GM10847 (cell line): ENCODE results near the gene DDX31.

Source experiments
- POLR2A ChIP-seq: IDR thresholded peaks from 2 replicates; pipeline ENCODE4 v1.6.1; 2011; ENCODE audit not compliant: insufficient read length; ENCODE audit errors: extremely low read depth

DDX31 gene

DNA sequence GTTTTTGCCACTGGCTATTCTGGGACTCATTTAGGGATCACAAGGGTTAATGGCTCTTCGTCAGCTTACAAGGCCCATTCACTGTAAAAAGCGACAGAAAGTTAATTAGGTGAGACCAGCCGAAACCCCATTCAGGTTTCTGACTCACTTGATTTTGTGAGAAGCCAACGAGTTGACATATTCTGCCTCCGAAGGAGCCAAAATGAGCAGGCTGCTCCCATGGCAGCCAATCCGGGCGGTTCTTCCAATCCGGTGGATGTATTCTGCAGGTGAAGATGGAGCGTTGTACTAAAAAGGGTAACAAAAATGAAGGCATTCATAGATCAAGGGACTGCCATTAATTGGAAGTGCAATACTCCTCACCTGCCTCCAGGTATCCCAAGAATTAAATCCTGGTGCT is 39.7 kb downstream of the DDX31 start:
- no peak for TF ChIP-seq POLR2A

DNA sequence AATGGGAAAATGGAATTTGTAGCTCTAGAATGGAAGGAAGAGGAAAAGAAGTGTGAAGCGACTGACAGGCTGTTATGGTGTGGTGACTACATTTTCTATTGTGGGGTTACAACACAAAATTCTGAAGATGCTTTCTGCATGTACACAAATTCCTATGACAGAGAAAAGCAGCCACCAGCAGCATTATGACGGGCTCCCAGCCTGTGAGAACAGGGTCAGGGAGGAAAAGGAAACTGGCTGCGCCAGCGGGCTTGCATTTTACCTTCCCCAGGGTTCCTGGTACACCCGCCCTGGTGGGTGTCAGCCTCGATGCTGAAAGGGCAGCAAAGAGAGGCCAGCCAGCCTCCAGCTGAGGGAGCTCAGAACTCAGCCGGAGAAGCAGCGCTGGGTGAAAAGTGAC is 41.0 kb downstream of the DDX31 start:
- TF ChIP-seq POLR2A: no peak

DNA sequence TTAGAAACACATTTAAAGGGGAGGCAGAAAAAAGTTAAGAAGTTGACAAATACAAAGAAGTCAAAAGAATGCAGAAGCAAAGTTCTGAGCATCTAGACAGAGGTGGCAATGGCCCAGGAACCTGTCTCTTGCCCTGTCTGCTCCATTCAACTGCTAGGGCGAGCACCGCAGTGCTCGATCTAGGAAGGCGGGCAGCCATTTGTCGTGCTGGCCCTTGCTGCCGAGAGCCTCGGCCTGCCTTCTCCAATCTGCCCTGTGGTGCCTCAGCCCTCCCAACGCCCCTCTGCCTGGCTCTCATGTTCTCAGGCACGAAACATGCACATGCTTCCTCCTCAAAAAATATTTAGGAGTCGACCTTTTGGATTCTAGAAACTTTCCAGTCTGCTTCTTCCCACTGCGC is 42.2 kb downstream of the DDX31 start:
- no peak for TF ChIP-seq POLR2A

DNA sequence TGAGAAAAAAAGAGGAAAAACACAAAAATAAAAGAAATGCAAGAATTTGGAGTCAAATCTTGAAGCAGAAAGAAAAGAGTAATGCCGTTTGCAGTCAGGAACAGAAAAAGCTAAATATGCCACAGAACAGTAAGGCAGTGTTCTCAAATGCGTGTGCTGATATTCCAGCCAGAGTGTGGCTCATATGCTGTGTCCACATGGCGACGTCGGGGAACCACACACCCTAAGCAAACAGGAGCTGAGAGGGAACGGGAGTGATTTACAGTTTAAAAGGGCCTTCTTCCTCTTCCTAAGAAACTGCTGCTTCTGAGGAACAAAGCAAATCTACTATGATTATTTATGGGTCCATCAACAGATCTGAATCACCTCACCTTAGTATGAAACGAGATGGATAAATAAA is 42.7 kb downstream of the DDX31 start:
- TF ChIP-seq POLR2A: no peak

DNA sequence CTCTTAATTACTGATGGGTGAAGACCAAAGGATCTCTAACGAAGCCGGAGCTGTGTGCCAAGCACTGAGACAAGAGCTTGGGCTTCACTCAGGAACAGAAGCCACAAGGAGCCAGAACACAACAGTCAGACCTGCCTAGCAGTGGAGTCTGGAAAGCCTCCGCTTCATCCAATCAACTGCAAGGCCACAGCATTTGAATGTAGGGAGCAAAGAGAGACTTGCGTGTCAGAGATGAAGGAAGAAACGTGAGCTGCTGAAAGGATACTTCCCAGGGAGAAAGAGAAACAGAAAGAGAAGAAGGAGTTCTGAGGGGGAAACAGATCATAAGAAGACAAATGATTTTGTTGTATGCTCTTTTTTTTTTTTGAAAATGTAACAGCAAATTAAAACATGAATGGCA is 43.5 kb downstream of the DDX31 start:
- TF ChIP-seq POLR2A: no peak

DNA sequence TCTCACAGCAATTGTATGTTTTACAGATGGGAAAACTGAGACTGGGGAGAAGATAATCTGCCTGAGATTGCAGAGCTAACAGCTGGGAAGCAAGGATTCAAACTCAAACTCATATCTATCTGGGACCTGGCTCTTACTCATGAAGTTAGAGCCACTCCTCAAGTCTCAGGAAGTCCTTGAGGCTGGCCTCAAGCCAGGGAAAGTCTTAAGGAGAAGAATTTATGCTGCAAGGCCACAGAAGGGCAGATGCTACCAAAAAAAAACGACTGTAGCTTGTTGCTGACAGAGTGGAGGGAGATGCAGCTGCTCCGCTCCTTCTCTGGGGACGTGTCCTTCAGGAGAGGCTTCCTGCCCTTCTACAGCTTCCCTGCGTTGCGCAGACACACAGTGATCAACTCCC is 47.6 kb downstream of the DDX31 start:
- no peak for TF ChIP-seq POLR2A

DNA sequence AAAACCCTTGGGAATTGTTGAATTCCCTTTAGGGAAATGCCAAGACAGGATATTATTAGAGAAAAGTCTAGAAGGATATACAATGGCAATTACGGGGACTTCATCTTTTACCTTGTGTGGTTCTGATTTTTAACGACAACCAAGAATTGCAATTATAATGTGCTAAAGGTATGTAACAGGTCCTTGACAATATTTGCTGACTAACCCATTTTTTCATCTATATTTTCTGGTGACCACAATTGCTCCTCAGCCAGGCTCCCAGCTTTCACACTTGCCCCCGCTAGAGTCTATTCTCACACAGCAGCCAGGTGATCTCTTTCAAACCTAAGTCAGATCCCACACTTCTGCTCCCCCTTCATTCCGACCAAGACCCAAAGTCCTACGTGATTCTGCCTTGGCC is 53.1 kb downstream of the DDX31 start:
- no peak for TF ChIP-seq POLR2A

DNA sequence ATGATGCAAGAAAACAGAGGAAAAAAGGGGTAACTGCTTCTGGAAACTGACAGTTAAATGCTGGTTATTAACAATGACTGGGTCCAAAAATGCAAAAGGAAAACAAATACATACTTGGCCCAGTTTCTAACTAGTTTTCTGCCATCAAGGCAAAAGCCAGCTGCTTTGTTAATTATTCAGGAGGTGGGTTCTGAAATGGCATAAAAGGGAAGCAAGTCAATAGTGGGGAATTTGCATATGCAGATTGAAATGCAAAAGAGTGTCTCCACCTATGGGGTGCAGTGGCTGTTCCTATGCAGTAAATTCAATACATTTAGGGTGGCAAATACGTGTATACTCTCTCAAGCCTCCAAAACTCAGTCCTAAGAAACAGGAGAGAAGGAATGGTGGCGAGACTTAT is 54.0 kb downstream of the DDX31 start:
- TF ChIP-seq POLR2A: no peak

DNA sequence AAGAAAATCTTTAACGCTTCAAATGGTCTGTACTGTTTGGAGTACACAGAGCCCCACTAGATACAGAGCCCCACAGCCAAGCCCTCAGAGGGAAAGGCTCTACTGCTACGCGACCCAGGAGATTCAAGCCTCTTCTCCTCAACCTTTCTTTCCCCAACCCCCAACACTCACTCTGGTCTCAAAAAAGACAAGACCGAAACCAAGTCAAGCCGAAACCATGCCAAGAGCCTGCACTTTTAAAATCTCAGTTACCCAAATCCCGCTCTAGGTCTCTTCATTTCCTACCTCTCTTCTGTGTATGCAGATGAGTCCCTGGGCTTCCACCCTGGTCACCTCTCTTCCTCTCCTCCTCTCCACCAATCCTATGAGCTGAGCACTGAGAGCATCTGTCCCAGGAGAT is 55.5 kb downstream of the DDX31 start:
- TF ChIP-seq POLR2A: no peak

DNA sequence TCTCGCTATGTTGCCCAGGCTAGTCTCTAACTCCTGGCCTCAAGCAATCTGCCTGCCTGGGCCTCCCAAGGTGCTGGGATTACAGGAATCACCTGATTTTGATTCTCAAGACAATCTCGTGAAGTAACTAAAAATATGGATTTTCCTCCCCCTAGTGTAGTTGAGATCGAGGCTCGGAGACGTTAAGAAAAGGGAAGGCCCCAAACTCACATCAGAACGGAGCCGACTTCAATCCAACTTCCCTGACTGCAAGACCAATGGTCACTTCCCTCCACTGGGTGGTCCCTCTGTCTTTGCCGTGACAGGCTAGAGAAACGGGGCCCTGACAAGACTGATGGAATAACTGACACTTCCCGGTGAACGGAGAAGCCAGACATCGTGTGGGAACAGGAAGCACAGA is 59.1 kb downstream of the DDX31 start:
- TF ChIP-seq POLR2A: no peak

DNA sequence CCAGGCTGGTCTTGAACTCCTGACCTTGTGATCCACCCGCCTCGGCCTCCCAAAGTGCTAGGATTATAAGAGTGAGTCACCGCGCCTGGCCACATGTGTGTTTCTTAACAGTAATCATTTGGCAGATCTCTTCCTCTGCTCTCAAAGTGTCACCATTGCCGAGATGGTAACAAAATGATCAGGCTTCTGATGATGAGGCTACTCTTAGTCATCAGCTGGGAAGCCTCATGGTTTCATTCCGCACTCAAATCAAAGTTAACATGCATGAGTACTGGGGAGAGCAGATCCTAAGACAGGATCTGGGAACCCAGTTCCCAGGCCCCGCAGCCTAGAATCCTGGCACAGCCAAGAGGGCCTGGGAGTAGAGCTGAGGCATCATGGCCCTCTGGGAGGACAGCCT is 60.0 kb downstream of the DDX31 start:
- TF ChIP-seq POLR2A: no peak

DNA sequence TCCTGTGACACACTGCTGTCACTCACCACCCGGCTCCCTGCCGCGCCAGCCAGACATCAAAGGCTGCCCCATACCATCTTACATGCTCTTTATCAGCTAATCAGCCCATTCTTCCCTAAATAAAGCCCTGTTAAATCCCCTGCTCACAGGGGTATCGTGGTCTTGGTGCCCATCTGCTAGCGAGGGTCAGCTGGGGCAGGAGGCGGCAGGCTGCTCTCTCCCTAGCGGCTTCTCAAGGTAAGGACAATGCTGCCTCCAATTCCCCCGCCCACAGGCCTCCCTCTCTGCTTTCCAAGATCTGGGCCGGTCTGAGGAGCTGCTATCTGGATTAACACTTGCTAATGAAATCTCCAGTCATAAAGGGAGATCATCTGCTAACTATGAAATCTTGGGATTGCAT is 60.6 kb downstream of the DDX31 start:
- no peak for TF ChIP-seq POLR2A

DNA sequence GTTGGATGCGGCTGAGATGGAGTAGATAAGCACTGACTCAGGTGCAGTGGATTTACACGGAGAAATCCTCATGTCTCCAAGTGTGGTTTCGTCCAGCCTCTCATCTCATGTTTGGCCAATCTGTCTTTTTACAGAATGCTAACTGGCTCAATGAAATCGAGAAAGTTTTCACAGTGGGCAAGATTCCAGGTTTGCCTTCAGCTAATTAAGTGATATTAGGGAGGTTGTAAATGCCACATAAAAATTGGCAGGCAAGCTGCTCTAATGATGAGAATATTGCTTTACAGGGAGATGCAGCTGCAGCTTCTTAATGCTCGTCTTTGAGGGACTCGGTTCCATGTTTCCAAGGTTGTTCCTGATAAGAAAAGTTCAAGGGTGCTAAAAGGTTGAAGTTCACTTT is 63.7 kb downstream of the DDX31 start:
- no peak for TF ChIP-seq POLR2A

DNA sequence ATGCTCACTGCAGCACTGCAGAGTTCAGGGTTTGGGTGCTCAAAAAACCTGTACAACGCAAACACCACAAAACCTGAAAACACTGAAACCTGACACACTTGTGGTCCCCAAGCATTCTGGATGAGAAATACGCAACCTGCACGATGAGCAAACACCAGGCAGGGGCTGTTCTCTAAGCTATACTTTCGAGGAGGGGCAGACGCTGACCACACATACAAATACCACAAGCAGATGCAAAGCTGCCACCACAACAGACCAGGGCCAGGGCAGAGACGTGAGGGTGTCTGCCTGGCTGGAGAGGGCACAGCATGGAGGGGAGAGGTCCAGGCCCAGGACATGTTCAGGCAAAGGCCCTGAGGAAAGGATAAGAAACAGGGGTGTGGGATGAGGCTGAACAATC is 64.4 kb downstream of the DDX31 start:
- TF ChIP-seq POLR2A: no peak

DNA sequence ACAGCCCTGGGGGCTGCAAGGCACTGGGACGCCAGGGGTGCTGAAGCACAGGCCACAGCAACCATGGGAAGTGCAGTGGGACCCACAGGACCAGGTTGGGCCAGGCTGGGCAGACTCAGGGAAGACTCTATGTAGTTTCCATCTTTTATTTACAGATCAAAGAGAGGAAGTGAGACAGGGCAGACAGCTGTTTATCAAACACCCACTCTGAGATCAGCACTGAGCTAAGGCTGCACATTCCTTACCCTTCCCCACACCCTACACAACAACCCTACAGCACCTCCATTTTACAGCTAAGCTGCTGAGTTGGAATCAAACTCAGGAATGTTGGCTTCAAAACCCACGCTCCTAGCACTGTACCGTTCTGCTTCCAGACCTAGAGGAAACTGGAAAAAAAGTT is 67.6 kb downstream of the DDX31 start:
- no peak for TF ChIP-seq POLR2A

DNA sequence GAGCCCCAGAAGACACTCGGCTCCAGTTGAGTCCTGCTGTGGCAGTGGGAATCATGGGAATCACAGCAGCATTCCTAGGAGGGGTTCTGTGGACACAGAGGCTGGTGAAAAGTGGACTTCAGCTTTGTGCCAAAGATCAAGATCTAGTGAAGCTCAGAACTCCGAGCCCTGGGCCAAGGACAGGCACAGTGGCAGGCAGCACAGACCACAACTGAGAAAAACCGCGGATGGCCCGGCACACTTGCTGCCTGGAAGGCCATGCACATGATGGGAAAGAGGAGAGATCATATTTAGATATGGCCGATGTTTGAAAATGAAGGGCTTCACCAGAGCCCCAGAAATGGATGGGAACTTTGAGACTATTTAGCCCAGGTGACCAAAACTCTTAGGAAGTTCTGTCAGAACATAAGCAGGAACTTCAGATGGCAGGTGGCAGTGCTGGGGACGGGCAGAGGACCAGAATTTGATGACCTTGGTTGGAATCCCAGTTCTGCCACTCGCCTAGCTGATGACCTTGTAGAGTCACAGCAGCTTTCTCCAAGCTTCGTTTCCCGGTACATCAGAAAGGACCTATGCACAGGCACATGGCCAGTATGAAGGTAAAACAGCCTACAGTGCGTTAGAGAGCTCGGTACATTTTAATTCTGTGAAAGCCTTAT is 69.3 kb downstream of the DDX31 start:
- no peak for TF ChIP-seq POLR2A

DNA sequence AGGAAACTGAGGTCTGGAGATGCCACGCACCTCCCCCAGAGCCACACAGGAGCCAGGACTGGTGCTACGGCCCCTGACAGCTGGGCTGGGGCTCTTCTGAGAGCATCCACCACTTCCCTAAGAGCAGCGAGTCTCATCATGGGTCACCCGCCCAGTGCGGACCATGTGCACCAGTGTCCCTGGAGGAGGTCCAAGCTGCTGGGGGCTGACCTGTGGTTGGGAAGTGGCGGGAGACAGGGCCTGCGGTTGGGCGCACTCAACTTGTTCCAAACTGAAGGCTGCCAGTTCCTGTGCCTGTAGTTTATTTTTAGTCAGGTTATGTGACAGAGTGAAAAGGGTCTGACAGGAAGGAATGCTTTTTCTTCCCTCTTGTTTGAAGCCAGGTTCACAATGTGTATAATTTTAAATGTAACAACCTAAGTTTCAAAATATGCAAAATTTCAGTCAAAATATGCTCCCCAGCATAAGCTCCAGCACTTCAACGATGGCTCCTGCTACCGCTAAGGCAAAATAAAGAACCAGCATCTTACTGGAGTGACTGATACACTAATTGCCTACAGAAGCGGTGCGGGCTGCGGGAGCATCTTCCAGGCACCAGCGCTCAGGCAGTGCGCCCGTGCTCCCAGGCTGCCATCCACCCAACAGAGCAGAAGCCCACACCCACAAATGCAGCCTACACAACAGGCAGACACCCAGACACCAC is 72.6 kb downstream of the DDX31 start:
- no peak for TF ChIP-seq POLR2A

DNA sequence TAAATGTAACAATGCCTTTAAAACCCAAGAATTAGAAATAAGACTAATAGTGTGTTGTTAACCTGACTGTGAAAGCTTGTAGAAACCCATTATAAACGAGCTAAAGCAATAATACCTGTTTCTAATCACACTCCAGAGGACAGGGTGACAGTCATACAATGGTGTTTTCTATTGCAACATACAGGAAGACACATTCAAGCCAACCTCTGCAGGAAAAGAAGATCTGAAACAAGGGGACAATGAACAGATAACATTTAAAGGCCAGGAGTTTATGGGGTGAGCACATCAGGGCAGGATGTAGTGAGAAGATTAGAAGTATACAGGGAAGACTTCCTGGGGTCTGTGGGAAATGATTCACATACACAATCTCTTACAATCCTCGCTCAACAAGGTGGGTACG is 73.6 kb downstream of the DDX31 start:
- no peak for TF ChIP-seq POLR2A

DNA sequence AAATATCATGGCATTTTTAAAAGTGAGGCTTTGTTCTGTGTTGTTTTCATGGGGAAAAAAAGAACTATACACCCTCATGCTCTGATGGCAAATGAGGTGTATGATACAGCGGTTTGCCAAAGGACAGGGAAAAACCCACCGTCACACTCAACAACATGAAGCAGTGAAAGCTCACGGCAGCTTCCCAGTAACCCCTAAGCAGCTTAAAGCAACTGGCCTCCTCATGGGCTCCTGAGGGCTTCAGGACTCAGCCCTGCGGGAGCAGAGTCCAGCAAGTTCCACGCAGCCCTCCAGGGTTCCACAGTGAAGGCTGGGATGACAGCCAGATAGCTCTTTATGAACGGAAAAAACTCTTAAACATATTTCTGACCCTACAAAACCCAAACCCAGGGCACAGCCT is 74.5 kb downstream of the DDX31 start:
- TF ChIP-seq POLR2A: no peak
